Mammary epithelial cell (primary cell): ENCODE data around the gene CDKAL1.

Source experiments
- EZH2 ChIP-seq: IDR thresholded peaks from 2 replicates; pipeline ENCODE4 v1.6.1; 2012; ENCODE audit warnings: low read length, inconsistent platforms, borderline replicate concordance
- TF ChIP-seq, protein P1 (sequence below), 2 donors: IDR thresholded peaks in 1 of 2; conservative IDR thresholded peaks in 1 of 2; 2 replicates each; pipeline ENCODE4 v1.5.1; 2011 to 2012; ENCODE audit warnings: inconsistent platforms in 2 of 2, low read length in 2 of 2, mild to moderate bottlenecking in 2 of 2, control low read depth in 1 of 2, low read depth in 1 of 2; ENCODE audit not compliant: insufficient read depth in 1 of 2; ENCODE audit errors: extremely low read depth in 1 of 2

DNA sequence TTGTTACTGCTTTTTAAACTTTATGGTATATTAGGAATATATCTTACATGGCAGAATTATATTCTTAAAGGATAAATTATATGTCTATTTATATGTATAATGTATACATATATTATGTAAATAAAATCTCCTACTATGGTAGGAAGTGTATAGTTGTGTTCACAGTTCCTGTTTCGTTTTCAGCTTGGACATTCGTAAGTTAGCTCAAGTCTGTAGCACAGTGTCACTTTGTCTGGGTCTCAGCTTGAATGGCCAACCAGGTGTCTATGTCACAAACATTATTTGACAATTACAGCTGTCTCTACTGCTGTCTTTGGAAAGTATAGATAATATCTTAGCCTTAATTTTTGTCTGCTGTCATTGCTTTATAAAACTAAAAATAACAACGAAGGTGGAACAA is 303.9 kb downstream of the CDKAL1 start:
- TF ChIP-seq, protein P1, sequence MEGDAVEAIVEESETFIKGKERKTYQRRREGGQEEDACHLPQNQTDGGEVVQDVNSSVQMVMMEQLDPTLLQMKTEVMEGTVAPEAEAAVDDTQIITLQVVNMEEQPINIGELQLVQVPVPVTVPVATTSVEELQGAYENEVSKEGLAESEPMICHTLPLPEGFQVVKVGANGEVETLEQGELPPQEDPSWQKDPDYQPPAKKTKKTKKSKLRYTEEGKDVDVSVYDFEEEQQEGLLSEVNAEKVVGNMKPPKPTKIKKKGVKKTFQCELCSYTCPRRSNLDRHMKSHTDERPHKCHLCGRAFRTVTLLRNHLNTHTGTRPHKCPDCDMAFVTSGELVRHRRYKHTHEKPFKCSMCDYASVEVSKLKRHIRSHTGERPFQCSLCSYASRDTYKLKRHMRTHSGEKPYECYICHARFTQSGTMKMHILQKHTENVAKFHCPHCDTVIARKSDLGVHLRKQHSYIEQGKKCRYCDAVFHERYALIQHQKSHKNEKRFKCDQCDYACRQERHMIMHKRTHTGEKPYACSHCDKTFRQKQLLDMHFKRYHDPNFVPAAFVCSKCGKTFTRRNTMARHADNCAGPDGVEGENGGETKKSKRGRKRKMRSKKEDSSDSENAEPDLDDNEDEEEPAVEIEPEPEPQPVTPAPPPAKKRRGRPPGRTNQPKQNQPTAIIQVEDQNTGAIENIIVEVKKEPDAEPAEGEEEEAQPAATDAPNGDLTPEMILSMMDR (conservative IDR thresholded peaks at IDR 0.05 in 1 of 2, IDR thresholded peaks at IDR 0.05 in 1 of 2; ENCODE audit: extremely low read depth in 1 of 2, insufficient read depth in 1 of 2, low read depth in 1 of 2, low read length in 2 of 2), result no peak
- TF ChIP-seq EZH2, result no peak
